CD8-positive, alpha-beta memory T cell (primary cell): Measurements from ENCODE around the gene SERPINB2. TPM values are rescaled to one million over a fixed set of nuclear protein-coding genes. Genes with fewer than 3 reads are reported as not detected.
"Not testable (repeated sequence)": the region's sequence is repeated elsewhere in the genome, so short reads cannot be mapped to it uniquely, and the experiment has no call there.

Experiments
- CTCF ChIA-PET: fragments of 350-600 bp; sonication (Branson Sonifier 250); formaldehyde crosslinking; loops from one replicate; lab custom pipeline; 2021; ENCODE audit warnings: antibody characterized with exemption; lab: Charles Lee
- POLR2A ChIA-PET: fragments of 350-600 bp; sonication (Branson Sonifier 250); formaldehyde crosslinking; loops from one replicate; lab custom pipeline; 2021; ENCODE audit warnings: antibody characterized with exemption; lab: Charles Lee
- DNase-seq, 5 donors: peaks; one replicate each; pipeline versions ENCODE4 v3.0.0 to v3.0.0-alpha.2; 2020 to 2022; ENCODE audit warnings: mixed read lengths in 1 of 5
- H3K27ac ChIP-seq: one replicate; pipeline ENCODE4 v1.7.0; 2013; ENCODE audit warnings: low read depth, mild to moderate bottlenecking, low read length, moderate library complexity
- H3K27me3 ChIP-seq: 2 replicates; pipeline ENCODE4 v1.7.0; 2013; ENCODE audit warnings: low read length, mild to moderate bottlenecking; ENCODE audit not compliant: insufficient read depth, poor library complexity, severe bottlenecking
- H3K36me3 ChIP-seq: 2 replicates; pipeline ENCODE4 v1.7.0; 2013; ENCODE audit warnings: mild to moderate bottlenecking, low read length, moderate library complexity; ENCODE audit not compliant: insufficient read depth
- H3K4me1 ChIP-seq: 2 replicates; pipeline ENCODE4 v1.7.0; 2013; ENCODE audit warnings: mild to moderate bottlenecking, low read length, moderate library complexity; ENCODE audit not compliant: insufficient read depth
- H3K4me3 ChIP-seq: 2 replicates; pipeline ENCODE4 v1.7.0; 2013; ENCODE audit warnings: mild to moderate bottlenecking, low read length
- H3K9me3 ChIP-seq: 2 replicates; pipeline ENCODE4 v1.7.0; 2013; ENCODE audit warnings: mild to moderate bottlenecking, low read length
- H3K27ac Mint-ChIP-seq, 8 donors: one replicate each; pipeline ENCODE4 v1.8.0; 2020 to 2021; ENCODE audit warnings: mixed read lengths in 8 of 8, mild to moderate bottlenecking in 6 of 8, inconsistent platforms in 3 of 8, moderate library complexity in 3 of 8
- H3K27me3 Mint-ChIP-seq, 2 donors: one replicate each; pipeline ENCODE4 v1.8.0; 2020 to 2021; ENCODE audit warnings: mixed read lengths in 2 of 2, mild to moderate bottlenecking in 1 of 2, moderate library complexity in 1 of 2
- H3K36me3 Mint-ChIP-seq, 3 donors: one replicate each; pipeline ENCODE4 v1.8.0; 2020 to 2021; ENCODE audit warnings: mixed read lengths in 3 of 3, inconsistent platforms in 1 of 3, mild to moderate bottlenecking in 1 of 3
- H3K4me1 Mint-ChIP-seq, 3 donors: one replicate each; pipeline ENCODE4 v1.8.0; 2020 to 2021; ENCODE audit warnings: mixed read lengths in 3 of 3, inconsistent platforms in 1 of 3, mild to moderate bottlenecking in 1 of 3
- H3K4me3 Mint-ChIP-seq, 7 donors: one replicate each; pipeline ENCODE4 v1.8.0; 2020 to 2021; ENCODE audit warnings: mixed read lengths in 7 of 7, mild to moderate bottlenecking in 6 of 7, moderate library complexity in 4 of 7, inconsistent platforms in 2 of 7
- H3K9me3 Mint-ChIP-seq, 5 donors: one replicate each; pipeline ENCODE4 v1.8.0; 2020 to 2022; ENCODE audit warnings: mixed read lengths in 5 of 5, mild to moderate bottlenecking in 3 of 5, moderate library complexity in 2 of 5, inconsistent platforms in 1 of 5
- polyA plus RNA-seq: library from polyadenylated mRNA; unstranded; fragments of 300-500 nt; fragmentation: Illumina TruSeq; gene quantifications from one replicate; pipeline ENCODE4 v1.2.3, GENCODE V29; 2021
- total RNA-seq, 2 experiments: library from RNA; stranded (reverse); gene quantifications; one replicate each; pipeline ENCODE4 v1.2.3, GENCODE V29; 2021

The SERPINB2 gene
- total and polyA plus RNA-seq, 3 experiments from 2014 or later, result 1.2 to 1.7 TPM; not detected in 1

GRCh38 chr18:63929369-63929768 lies 41.9 kb downstream of the SERPINB2 start:
- H3K27me3 Mint-ChIP-seq, result peaks cover 1 to 22% of the 10 kb centered on the region in 2 donors
- H3K4me3 ChIP-seq, DNase-seq, H3K4me1 Mint-ChIP-seq, H3K27me3 ChIP-seq, POLR2A ChIA-PET, H3K36me3 Mint-ChIP-seq, H3K4me1 ChIP-seq, H3K9me3 Mint-ChIP-seq, H3K9me3 ChIP-seq, CTCF ChIA-PET, H3K27ac Mint-ChIP-seq, H3K4me3 Mint-ChIP-seq, H3K27ac ChIP-seq, H3K36me3 ChIP-seq: not testable (repeated sequence)

- Mint-ChIP-seq H3K27ac (no peak overlapping the region), H3K36me3 (no peaks in the 10 kb centered on the region), H3K4me1 (peaks cover 0 to under 1% (median 0%) of the 10 kb centered on the region in 3 donors), H3K9me3 (no peaks in the 10 kb centered on the region), H3K4me3 (no peak overlapping the region), H3K27me3 (peaks cover 1 to 20% of the 10 kb centered on the region in 2 donors)
- H3K4me3 ChIP-seq, result no peak overlapping the region
- no peaks in the 10 kb centered on the region for H3K4me1 ChIP-seq
- CTCF ChIA-PET, result no interaction called here
- POLR2A ChIA-PET, result no interaction called here
- no peaks in the 10 kb centered on the region for H3K27me3 ChIP-seq
- no peak for DNase-seq
- no peak overlapping the region for H3K27ac ChIP-seq
- no peaks in the 10 kb centered on the region for H3K9me3 ChIP-seq
- H3K36me3 ChIP-seq, result no peaks in the 10 kb centered on the region
These were observed 43.4 kb downstream of the SERPINB2 start for GRCh38 chr18:63930773-63931354.

GRCh38 chr18:63936156-63936931 lies 48.8 kb downstream of the SERPINB2 start:
- Mint-ChIP-seq H3K9me3 (no peaks in the 10 kb centered on the region), H3K27ac (peak overlapping the region in 2 of 8 donors; percentile 72 to 79), H3K4me3 (peak overlapping the region; percentile 57 to 87 (median 78)), H3K36me3 (no peaks in the 10 kb centered on the region), H3K4me1 (peaks cover 4 to 5% (median 5%) of the 10 kb centered on the region in 3 donors), H3K27me3 (peaks cover 3 to 7% of the 10 kb centered on the region in 2 donors)
- H3K4me1 ChIP-seq, result peaks cover 6% of the 10 kb centered on the region
- ChIA-PET CTCF (interaction anchor here (0.7 to 2.8 kb wide), 11 partner anchors 9 to 425 kb away, joined by 3 to 22 read pairs (median 3); partner anchors contain the start of genes HMSD and SERPINB8), POLR2A (interaction anchor here (0.8 kb wide), 1 partner anchor 34 kb away, joined by 3 read pairs; no protein-coding TSS in a partner anchor)
- peak; percentile 8 to 65 (median 40) for DNase-seq
- H3K4me3 ChIP-seq, result peak overlapping the region; percentile 62
- H3K9me3 ChIP-seq, result no peaks in the 10 kb centered on the region
- H3K27ac ChIP-seq, result no peak overlapping the region
- peaks cover 7% of the 10 kb centered on the region for H3K27me3 ChIP-seq
- no peaks in the 10 kb centered on the region for H3K36me3 ChIP-seq

GRCh38 chr18:63936932-63937393 lies 49.5 kb downstream of the SERPINB2 start:
- no peaks in the 10 kb centered on the region for H3K9me3 ChIP-seq
- CTCF ChIA-PET, result interaction anchor here (0.8 to 2.8 kb wide), 6 partner anchors 9 to 426 kb away, joined by 3 to 22 read pairs (median 4); partner anchors contain the start of genes HMSD and SERPINB8
- Mint-ChIP-seq H3K36me3 (no peaks in the 10 kb centered on the region), H3K4me1 (peaks cover 4 to 5% (median 5%) of the 10 kb centered on the region in 3 donors), H3K27me3 (peaks cover 4 to 14% of the 10 kb centered on the region in 2 donors), H3K9me3 (no peaks in the 10 kb centered on the region), H3K27ac (no peak overlapping the region), H3K4me3 (peak overlapping the region in 2 of 7 donors; percentile 76 to 79)
- peak overlapping the region; percentile 62 for H3K4me3 ChIP-seq
- peaks cover 7% of the 10 kb centered on the region for H3K27me3 ChIP-seq
- POLR2A ChIA-PET, result interaction anchor here (0.8 kb wide), 1 partner anchor 34 kb away, joined by 3 read pairs; no protein-coding TSS in a partner anchor
- DNase-seq, result no peak
- H3K36me3 ChIP-seq, result no peaks in the 10 kb centered on the region
- H3K27ac ChIP-seq, result no peak overlapping the region
- H3K4me1 ChIP-seq, result peaks cover 6% of the 10 kb centered on the region

- Histone ChIP-seq H3K4me1 (peaks cover 6% of the 10 kb centered on the region), H3K4me3 (no peak overlapping the region), H3K27me3 (peaks cover 7% of the 10 kb centered on the region), H3K27ac (no peak overlapping the region), H3K36me3 (no peaks in the 10 kb centered on the region), H3K9me3 (no peaks in the 10 kb centered on the region)
- Mint-ChIP-seq H3K27ac (no peak overlapping the region), H3K36me3 (no peaks in the 10 kb centered on the region), H3K9me3 (no peaks in the 10 kb centered on the region), H3K4me3 (no peak overlapping the region), H3K27me3 (peaks cover 19 to 38% of the 10 kb centered on the region in 2 donors), H3K4me1 (peaks cover 4 to 5% (median 5%) of the 10 kb centered on the region in 3 donors)
- ChIA-PET CTCF (interaction anchor here (1.6 kb wide), 1 partner anchor 24 kb away, joined by 3 read pairs; no protein-coding TSS in a partner anchor), POLR2A (no interaction called here)
- no peak for DNase-seq
These were observed 52.5 kb downstream of the SERPINB2 start for GRCh38 chr18:63940008-63940407.

GRCh38 chr18:63940543-63941050 lies 53.1 kb downstream of the SERPINB2 start:
- H3K27me3 ChIP-seq, H3K4me1 ChIP-seq, H3K36me3 Mint-ChIP-seq, H3K27ac Mint-ChIP-seq, H3K36me3 ChIP-seq, H3K9me3 ChIP-seq, POLR2A ChIA-PET, H3K4me1 Mint-ChIP-seq, H3K27ac ChIP-seq, DNase-seq, H3K4me3 Mint-ChIP-seq, H3K4me3 ChIP-seq, H3K9me3 Mint-ChIP-seq: not testable (repeated sequence)
- CTCF ChIA-PET, result interaction anchor here (1.6 kb wide), 1 partner anchor 23 kb away, joined by 3 read pairs; no protein-coding TSS in a partner anchor
- H3K27me3 Mint-ChIP-seq, result peaks cover 21 to 41% of the 10 kb centered on the region in 2 donors

- Histone ChIP-seq H3K27me3 (no peaks in the 10 kb centered on the region), H3K4me1 (no peaks in the 10 kb centered on the region), H3K36me3 (no peaks in the 10 kb centered on the region), H3K4me3 (no peak overlapping the region), H3K9me3 (no peaks in the 10 kb centered on the region), H3K27ac (no peak overlapping the region)
- H3K4me1 Mint-ChIP-seq, result peaks cover 19 to 31% (median 23%) of the 10 kb centered on the region in 3 donors
- no peaks in the 10 kb centered on the region for H3K9me3 Mint-ChIP-seq
- DNase-seq, result no peak
- H3K27ac Mint-ChIP-seq, result no peak overlapping the region
- CTCF ChIA-PET, result no interaction called here
- peaks cover 25 to 58% of the 10 kb centered on the region in 2 donors for H3K27me3 Mint-ChIP-seq
- POLR2A ChIA-PET, result no interaction called here
- no peaks in the 10 kb centered on the region for H3K36me3 Mint-ChIP-seq
- H3K4me3 Mint-ChIP-seq, result no peak overlapping the region
These were observed 59.7 kb downstream of the SERPINB2 start for GRCh38 chr18:63947051-63947790.
